Measurements from ENCODE around the gene ACAA2. TPM values are rescaled to one million over a fixed set of nuclear protein-coding genes. Genes with fewer than 3 reads are reported as not detected.

Gene ACAA2
- total RNA-seq, 1 donor from 2014 or later = 100 TPM

GRCh38 chr18:49853436-49853835 lies 40.1 kb upstream of the ACAA2 start:
- Mint-ChIP-seq H3K27me3 (no peaks in the 10 kb centered on the region), H3K27ac (no peak overlapping the region), H3K9me3 (ENCODE audit: low read depth) (no peaks in the 10 kb centered on the region), H3K4me1 (ENCODE audit: low read depth) (peaks cover 7% of the 10 kb centered on the region), H3K36me3 (ENCODE audit: insufficient read depth) (peaks cover 7% of the 10 kb centered on the region), H3K4me3 (ENCODE audit: low read depth) (no peak overlapping the region)
- TF ChIP-seq CTCF (IDR thresholded peaks at IDR 0.05; ENCODE audit: unreplicated experiment) = no peak
- DNase-seq (ENCODE audit: low spot score, unreplicated experiment) = no peak

GRCh38 chr18:49853011-49853410 lies 39.7 kb upstream of the ACAA2 start:
- no peak for DNase-seq (ENCODE audit: low spot score, unreplicated experiment)

GRCh38 chr18:49851624-49852023 lies 38.3 kb upstream of the ACAA2 start:
- TF ChIP-seq CTCF (IDR thresholded peaks at IDR 0.05; ENCODE audit: unreplicated experiment) = no peak
- DNase-seq (ENCODE audit: low spot score, unreplicated experiment) = no peak
- Mint-ChIP-seq H3K4me1 (ENCODE audit: low read depth) (no peaks in the 10 kb centered on the region), H3K27me3 (no peaks in the 10 kb centered on the region), H3K4me3 (ENCODE audit: low read depth) (no peak overlapping the region), H3K9me3 (ENCODE audit: low read depth) (no peaks in the 10 kb centered on the region), H3K36me3 (ENCODE audit: insufficient read depth) (peaks cover 12% of the 10 kb centered on the region), H3K27ac (no peak overlapping the region)

More at GRCh38 chr18:49853011-49853410, 39.7 kb upstream of the ACAA2 start:
- Mint-ChIP-seq H3K36me3 (ENCODE audit: insufficient read depth) (peaks cover 10% of the 10 kb centered on the region), H3K9me3 (ENCODE audit: low read depth) (no peaks in the 10 kb centered on the region), H3K27ac (no peak overlapping the region), H3K4me3 (ENCODE audit: low read depth) (no peak overlapping the region), H3K27me3 (no peaks in the 10 kb centered on the region), H3K4me1 (ENCODE audit: low read depth) (peaks cover 2% of the 10 kb centered on the region)
- no peak for TF ChIP-seq CTCF (IDR thresholded peaks at IDR 0.05; ENCODE audit: unreplicated experiment)

GRCh38 chr18:49850636-49851035 lies 37.3 kb upstream of the ACAA2 start:
- H3K4me1 Mint-ChIP-seq (ENCODE audit: low read depth) = no peaks in the 10 kb centered on the region
- peaks cover 15% of the 10 kb centered on the region for H3K36me3 Mint-ChIP-seq (ENCODE audit: insufficient read depth)
- no peak for TF ChIP-seq CTCF (IDR thresholded peaks at IDR 0.05; ENCODE audit: unreplicated experiment)
- no peaks in the 10 kb centered on the region for H3K27me3 Mint-ChIP-seq
- no peak overlapping the region for H3K27ac Mint-ChIP-seq
- no peaks in the 10 kb centered on the region for H3K9me3 Mint-ChIP-seq (ENCODE audit: low read depth)
- no peak for DNase-seq (ENCODE audit: low spot score, unreplicated experiment)
- H3K4me3 Mint-ChIP-seq (ENCODE audit: low read depth) = no peak overlapping the region

GRCh38 chr18:49849331-49850217 lies 36.2 kb upstream of the ACAA2 start:
- Mint-ChIP-seq H3K27me3 (no peaks in the 10 kb centered on the region), H3K4me3 (ENCODE audit: low read depth) (no peak overlapping the region), H3K36me3 (ENCODE audit: insufficient read depth) (peaks cover 15% of the 10 kb centered on the region), H3K27ac (no peak overlapping the region), H3K9me3 (ENCODE audit: low read depth) (no peaks in the 10 kb centered on the region), H3K4me1 (ENCODE audit: low read depth) (no peaks in the 10 kb centered on the region)
- TF ChIP-seq CTCF (IDR thresholded peaks at IDR 0.05; ENCODE audit: unreplicated experiment) = no peak
- DNase-seq (ENCODE audit: low spot score, unreplicated experiment) = no peak

Measured in progenitor cell of endocrine pancreas (in vitro differentiated cells).